Gastrocnemius medialis (tissue), 4 donors: ENCODE data around the gene ALPL. TPM values are rescaled to one million over a fixed set of nuclear protein-coding genes. Genes with fewer than 3 reads are reported as not detected.
"Not testable (repeated sequence)": the region's sequence is repeated elsewhere in the genome, so short reads cannot be mapped to it uniquely, and the experiment has no call there.

ENCODE experiments used
- ATAC-seq, 2 donors: fragments of 150-250 bp; one replicate each; pipeline ENCODE4 v1.9.1; 2016
- DNase-seq, 2 donors: peaks; one replicate each; pipeline ENCODE4 v3.0.0-alpha.2; 2019
- H3K27ac ChIP-seq, 4 donors: fragments of 200-600 bp; sonication (generic); 1 replicate in 1 of 4; 2 replicates in 3 of 4; pipeline ENCODE4 v1.5.1; 2016 to 2018; ENCODE audit warnings: mild to moderate bottlenecking in 2 of 4, moderate library complexity in 1 of 4
- H3K27me3 ChIP-seq, 3 donors: fragments of 200-600 bp; sonication (generic) in 2 of 3; 1 replicate in 1 of 3; 2 replicates in 2 of 3; pipeline versions ENCODE4 v1.5.1 to v1.6.0; 2016 to 2019; ENCODE audit warnings: mild to moderate bottlenecking in 1 of 3, moderate library complexity in 1 of 3
- H3K36me3 ChIP-seq, 2 donors: fragments of 200-600 bp; sonication (generic) in 1 of 2; one replicate each; pipeline ENCODE4 v1.5.1; 2017 to 2018
- H3K4me1 ChIP-seq, 2 donors: fragments of 200-600 bp; sonication (generic) in 1 of 2; one replicate each; pipeline ENCODE4 v1.5.1; 2016 to 2017; ENCODE audit warnings: mild to moderate bottlenecking in 2 of 2
- H3K4me3 ChIP-seq, 4 donors: fragments of 200-600 bp; sonication (generic) in 3 of 4; 1 replicate in 1 of 4; 2 replicates in 3 of 4; pipeline ENCODE4 v1.5.1; 2016 to 2019; ENCODE audit warnings: mild to moderate bottlenecking in 2 of 4
- H3K9me3 ChIP-seq, 3 donors: fragments of 200-600 bp; sonication (generic) in 2 of 3; 1 replicate in 1 of 3; 2 replicates in 2 of 3; pipeline ENCODE4 v1.5.1; 2016 to 2019
- POLR2A ChIP-seq, 2 donors: fragments of 450-650 bp; IDR thresholded peaks; one replicate each; pipeline ENCODE4 v1.6.1; 2017; ENCODE audit warnings: antibody characterized with exemption in 2 of 2, mild to moderate bottlenecking in 2 of 2, moderate library complexity in 2 of 2
- in situ Hi-C, 4 donors: fragments of 200-750 bp; cut with MboI; loops; one replicate each; pipeline versions ENCODE4 v1.15.0 to v1.8.0; 2017; ENCODE audit warnings: low sequenced_read_pairs in 4 of 4
- intact Hi-C: fragments of 100-400 bp; cut with DNase I; formaldehyde crosslinking; loops from one replicate; pipeline ENCODE4 v1.15.1; 2023; ENCODE audit warnings: low total_unique reads
- total RNA-seq, 4 donors: library from RNA; depleted of rRNA; stranded (reverse); fragments of >200 nt; gene quantifications; one replicate each; pipeline versions ENCODE4 v1.1.0 to v1.2.3, GENCODE V29; 2016
- TF ChIP-seq, protein P1 (sequence below), 5 experiments: fragments of 450-650 bp in 3 of 5; fragments of 200-600 bp in 2 of 5; sonication (generic) in 2 of 5; IDR thresholded peaks in 4 of 5; conservative IDR thresholded peaks in 1 of 5; 1 replicate in 4 of 5; 2 replicates in 1 of 5; pipeline ENCODE4 v1.5.1; 2016 to 2019; ENCODE audit warnings: antibody characterized with exemption in 5 of 5, mild to moderate bottlenecking in 3 of 5, moderate library complexity in 3 of 5

ALPL gene
- total RNA-seq, 4 donors from 2014 or later = 0.90 to 3.6 (median 2.2) TPM

DNA sequence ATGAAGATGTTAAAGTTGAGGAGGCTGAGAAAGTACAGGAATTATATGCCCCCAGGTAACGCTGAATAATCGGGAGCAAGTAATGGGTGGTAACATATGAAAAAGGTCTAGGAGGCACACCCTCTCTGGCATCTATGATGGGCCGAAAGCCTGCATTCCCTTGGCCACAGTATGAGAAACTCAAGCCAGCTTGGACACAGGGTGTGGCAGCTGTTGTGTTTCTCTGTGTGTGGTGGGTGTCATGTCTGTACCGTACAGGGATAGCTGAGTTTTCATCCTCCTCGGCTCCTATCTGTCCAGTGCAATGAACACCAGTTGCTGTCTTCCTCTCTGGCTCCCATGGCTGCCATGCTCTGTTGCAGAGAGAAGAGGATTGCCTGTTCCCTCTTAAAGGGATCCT lies 36.4 kb upstream of the ALPL start:
- H3K36me3 ChIP-seq = no peaks in the 10 kb centered on the region
- peaks cover 0 to 7% of the 10 kb centered on the region in 2 donors for H3K4me1 ChIP-seq
- ATAC-seq (no peak), DNase-seq (no peak)
- no peaks in the 10 kb centered on the region for H3K27me3 ChIP-seq
- TF ChIP-seq, protein P1, sequence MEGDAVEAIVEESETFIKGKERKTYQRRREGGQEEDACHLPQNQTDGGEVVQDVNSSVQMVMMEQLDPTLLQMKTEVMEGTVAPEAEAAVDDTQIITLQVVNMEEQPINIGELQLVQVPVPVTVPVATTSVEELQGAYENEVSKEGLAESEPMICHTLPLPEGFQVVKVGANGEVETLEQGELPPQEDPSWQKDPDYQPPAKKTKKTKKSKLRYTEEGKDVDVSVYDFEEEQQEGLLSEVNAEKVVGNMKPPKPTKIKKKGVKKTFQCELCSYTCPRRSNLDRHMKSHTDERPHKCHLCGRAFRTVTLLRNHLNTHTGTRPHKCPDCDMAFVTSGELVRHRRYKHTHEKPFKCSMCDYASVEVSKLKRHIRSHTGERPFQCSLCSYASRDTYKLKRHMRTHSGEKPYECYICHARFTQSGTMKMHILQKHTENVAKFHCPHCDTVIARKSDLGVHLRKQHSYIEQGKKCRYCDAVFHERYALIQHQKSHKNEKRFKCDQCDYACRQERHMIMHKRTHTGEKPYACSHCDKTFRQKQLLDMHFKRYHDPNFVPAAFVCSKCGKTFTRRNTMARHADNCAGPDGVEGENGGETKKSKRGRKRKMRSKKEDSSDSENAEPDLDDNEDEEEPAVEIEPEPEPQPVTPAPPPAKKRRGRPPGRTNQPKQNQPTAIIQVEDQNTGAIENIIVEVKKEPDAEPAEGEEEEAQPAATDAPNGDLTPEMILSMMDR (IDR thresholded peaks at IDR 0.05 in 4 of 5, conservative IDR thresholded peaks at IDR 0.05 in 1 of 5) = no peak
- TF ChIP-seq POLR2A (IDR thresholded peaks at IDR 0.05) = no peak
- no peak overlapping the region for H3K4me3 ChIP-seq
- H3K27ac ChIP-seq = no peak overlapping the region
- no peaks in the 10 kb centered on the region for H3K9me3 ChIP-seq
- intact Hi-C loops = no loop called here
- in situ Hi-C loops = no loop called here

DNA sequence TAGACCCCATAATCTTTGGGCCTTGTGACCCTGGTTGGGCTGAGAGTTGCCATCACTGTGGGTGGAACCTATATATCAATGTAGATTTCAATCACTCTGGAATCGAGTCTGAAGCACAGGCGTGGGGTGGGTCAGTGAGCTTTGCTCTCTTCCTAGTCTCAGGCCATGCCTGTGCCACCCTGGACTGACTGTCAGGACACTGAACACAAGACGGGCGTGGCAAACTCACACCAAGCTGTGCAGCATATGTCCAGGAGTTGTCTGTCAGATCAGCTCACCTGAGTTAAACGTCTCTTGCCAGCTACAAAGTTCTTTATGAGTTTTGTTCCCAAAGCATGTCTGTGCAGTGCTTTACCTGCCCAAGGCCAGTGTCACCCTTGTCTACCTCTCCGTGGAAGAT lies 30.9 kb upstream of the ALPL start:
- Histone ChIP-seq H3K4me1 (peaks cover 0 to 2% of the 10 kb centered on the region in 2 donors), H3K36me3 (no peaks in the 10 kb centered on the region), H3K9me3 (no peaks in the 10 kb centered on the region), H3K4me3 (no peak overlapping the region), H3K27ac (no peak overlapping the region), H3K27me3 (no peaks in the 10 kb centered on the region)
- no peak for TF ChIP-seq POLR2A (IDR thresholded peaks at IDR 0.05)
- TF ChIP-seq, protein P1 (IDR thresholded peaks at IDR 0.05 in 4 of 5, conservative IDR thresholded peaks at IDR 0.05 in 1 of 5) = no peak
- no peak for ATAC-seq
- in situ Hi-C loops (no loop called here), intact Hi-C loops (no loop called here)
- no peak for DNase-seq

DNA sequence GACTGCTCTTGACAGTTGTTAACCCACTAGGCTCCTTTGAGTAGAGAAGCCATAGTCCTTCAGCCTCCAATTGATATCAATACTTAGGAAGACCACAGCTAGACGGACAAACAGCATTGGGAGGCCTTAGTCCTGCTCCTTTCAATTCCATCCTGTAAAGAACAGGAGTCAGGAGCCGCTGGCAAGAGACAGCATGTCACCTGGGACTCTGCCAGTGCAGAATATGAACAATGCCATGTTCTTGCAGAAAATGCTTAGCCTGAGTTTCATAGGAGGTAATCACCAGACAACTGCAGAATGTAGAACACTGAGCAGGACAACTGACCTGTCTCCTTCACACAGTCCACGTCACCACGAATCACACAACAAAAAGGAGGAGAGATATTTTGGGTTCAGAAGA lies 25.3 kb upstream of the ALPL start:
- ATAC-seq, H3K36me3 ChIP-seq, H3K9me3 ChIP-seq, in situ Hi-C loops, H3K4me1 ChIP-seq, H3K27ac ChIP-seq, intact Hi-C loops, H3K4me3 ChIP-seq, DNase-seq: not testable (repeated sequence)
- peaks cover 0 to 13% (median 4%) of the 10 kb centered on the region in 3 donors for H3K27me3 ChIP-seq

DNA sequence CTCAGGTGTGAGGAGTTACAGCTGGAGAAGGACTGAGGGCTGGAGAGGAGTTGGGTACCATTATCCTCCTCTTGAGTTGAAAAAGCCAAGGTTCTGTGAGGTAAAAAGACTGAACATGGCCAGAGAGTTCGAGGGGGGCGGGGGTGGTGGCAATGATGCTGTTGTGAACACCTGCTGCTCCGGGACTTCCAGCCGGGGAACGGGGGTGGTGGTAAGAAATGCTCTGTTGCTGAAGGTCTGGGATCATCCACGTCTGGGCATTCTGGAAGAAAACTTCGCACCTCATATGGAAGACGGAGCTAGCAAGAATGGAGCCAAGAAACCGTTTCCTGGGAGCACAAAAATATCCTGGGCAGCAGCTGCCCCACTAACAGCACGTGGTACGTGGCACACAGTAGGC lies 20.1 kb upstream of the ALPL start:
- no peak overlapping the region for H3K4me3 ChIP-seq
- ATAC-seq (no peak), DNase-seq (no peak)
- no peak overlapping the region for H3K27ac ChIP-seq
- H3K4me1 ChIP-seq = no peaks in the 10 kb centered on the region
- in situ Hi-C loops = no loop called here
- no peak for TF ChIP-seq POLR2A (IDR thresholded peaks at IDR 0.05)
- TF ChIP-seq, protein P1 (IDR thresholded peaks at IDR 0.05 in 4 of 5, conservative IDR thresholded peaks at IDR 0.05 in 1 of 5) = no peak
- intact Hi-C loops = no loop called here
- H3K9me3 ChIP-seq = no peaks in the 10 kb centered on the region
- no peaks in the 10 kb centered on the region for H3K36me3 ChIP-seq
- H3K27me3 ChIP-seq = peaks cover 10 to 36% (median 13%) of the 10 kb centered on the region in 3 donors

DNA sequence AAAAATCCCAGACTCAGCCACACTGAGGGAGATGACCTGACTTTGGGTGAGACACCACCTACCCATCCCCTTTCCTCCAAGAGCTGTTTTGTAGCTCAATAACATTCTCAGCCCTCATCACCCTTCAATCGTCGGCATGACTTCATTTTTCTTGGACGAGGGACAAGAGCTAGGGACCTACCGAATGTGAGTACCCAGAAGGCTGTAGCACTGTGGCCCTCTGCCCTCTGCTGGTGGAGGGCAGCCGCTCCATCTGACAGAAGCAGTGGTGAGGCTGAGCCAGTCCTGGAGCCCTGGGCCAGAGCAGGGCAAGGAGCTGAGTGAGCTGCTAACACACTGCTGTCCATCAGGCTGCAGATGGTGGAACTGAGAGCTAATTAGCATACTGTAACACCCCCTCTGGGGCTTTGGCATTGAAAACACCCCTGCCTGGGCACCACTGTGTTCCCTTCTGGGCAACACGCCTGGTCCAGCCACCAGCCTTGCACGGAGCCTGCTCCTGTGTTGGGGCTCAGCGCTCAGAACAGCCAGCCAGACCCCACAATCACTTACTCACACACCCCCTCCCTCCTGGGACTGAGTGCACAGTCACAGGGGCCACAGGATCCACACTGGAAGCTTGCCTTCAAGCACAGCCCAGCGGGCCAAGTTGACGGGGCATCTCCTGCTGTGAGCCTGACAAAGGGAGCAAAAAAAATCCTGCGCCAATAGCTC lies 18.3 kb upstream of the ALPL start:
- intact Hi-C loops = no loop called here
- in situ Hi-C loops = no loop called here
- H3K27ac ChIP-seq = no peak overlapping the region

More for the DNA sequence above, 18.3 kb upstream of the ALPL start:
- no peak for DNase-seq
- Histone ChIP-seq H3K27me3 (peaks cover 10 to 36% (median 15%) of the 10 kb centered on the region in 3 donors), H3K4me1 (no peaks in the 10 kb centered on the region), H3K4me3 (no peak overlapping the region), H3K9me3 (no peaks in the 10 kb centered on the region), H3K36me3 (no peaks in the 10 kb centered on the region)
- no peak for TF ChIP-seq POLR2A (IDR thresholded peaks at IDR 0.05)
- TF ChIP-seq, protein P1 (IDR thresholded peaks at IDR 0.05 in 4 of 5, conservative IDR thresholded peaks at IDR 0.05 in 1 of 5) = peak in 1 of 5 experiments; percentile 29
- ATAC-seq = no peak
